Mucosa of stomach (tissue), 1 donor: ENCODE measurements around the gene C2CD2.

ENCODE experiments used
- H3K27me3 ChIP-seq: one replicate; pipeline ENCODE4 v1.7.0; 2013; ENCODE audit warnings: mild to moderate bottlenecking, low read length; ENCODE audit not compliant: control insufficient read depth, insufficient read depth
- H3K36me3 ChIP-seq: one replicate; pipeline ENCODE4 v1.7.0; 2013; ENCODE audit warnings: low read length; ENCODE audit not compliant: control insufficient read depth, insufficient read depth
- H3K4me1 ChIP-seq: one replicate; pipeline ENCODE4 v1.7.0; 2013; ENCODE audit warnings: mild to moderate bottlenecking, low read length; ENCODE audit not compliant: control insufficient read depth, insufficient read depth
- H3K4me3 ChIP-seq: one replicate; pipeline ENCODE4 v1.7.0; 2013; ENCODE audit warnings: low read length
- H3K9ac ChIP-seq: one replicate; pipeline ENCODE4 v1.7.0; 2013; ENCODE audit warnings: mild to moderate bottlenecking, low read length, moderate library complexity
- H3K9me3 ChIP-seq: one replicate; pipeline ENCODE4 v1.7.0; 2013; ENCODE audit warnings: mild to moderate bottlenecking, low read length, moderate library complexity; ENCODE audit not compliant: control insufficient read depth
- donor health status: Pancreatic carcinoma.

The C2CD2 gene

DNA sequence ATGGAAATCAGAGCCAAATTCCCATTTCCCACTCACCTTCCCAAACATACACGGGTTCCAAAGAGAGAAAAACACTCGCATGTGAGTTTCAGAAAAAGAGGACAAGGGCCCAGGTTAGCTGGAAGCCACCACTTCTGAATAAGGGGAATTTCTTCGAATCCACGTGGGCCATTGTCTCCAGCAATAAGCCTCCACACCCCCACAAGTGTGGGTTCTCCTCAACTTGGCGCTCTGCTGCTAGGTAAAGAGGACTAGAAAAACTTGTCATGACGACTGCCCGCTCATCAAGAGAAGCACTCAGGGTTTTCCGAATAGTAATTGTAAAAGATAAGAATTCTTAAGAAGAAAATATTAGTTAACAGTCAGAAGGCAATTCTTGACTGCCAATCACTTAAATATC, 105.3 kb downstream of the C2CD2 start:
- no peak overlapping the region for H3K9ac ChIP-seq
- peaks cover 5% of the 10 kb centered on the region for H3K4me1 ChIP-seq
- H3K27me3 ChIP-seq: no peaks in the 10 kb centered on the region
- H3K4me3 ChIP-seq: no peak overlapping the region
- no peaks in the 10 kb centered on the region for H3K36me3 ChIP-seq
- H3K9me3 ChIP-seq: no peaks in the 10 kb centered on the region

DNA sequence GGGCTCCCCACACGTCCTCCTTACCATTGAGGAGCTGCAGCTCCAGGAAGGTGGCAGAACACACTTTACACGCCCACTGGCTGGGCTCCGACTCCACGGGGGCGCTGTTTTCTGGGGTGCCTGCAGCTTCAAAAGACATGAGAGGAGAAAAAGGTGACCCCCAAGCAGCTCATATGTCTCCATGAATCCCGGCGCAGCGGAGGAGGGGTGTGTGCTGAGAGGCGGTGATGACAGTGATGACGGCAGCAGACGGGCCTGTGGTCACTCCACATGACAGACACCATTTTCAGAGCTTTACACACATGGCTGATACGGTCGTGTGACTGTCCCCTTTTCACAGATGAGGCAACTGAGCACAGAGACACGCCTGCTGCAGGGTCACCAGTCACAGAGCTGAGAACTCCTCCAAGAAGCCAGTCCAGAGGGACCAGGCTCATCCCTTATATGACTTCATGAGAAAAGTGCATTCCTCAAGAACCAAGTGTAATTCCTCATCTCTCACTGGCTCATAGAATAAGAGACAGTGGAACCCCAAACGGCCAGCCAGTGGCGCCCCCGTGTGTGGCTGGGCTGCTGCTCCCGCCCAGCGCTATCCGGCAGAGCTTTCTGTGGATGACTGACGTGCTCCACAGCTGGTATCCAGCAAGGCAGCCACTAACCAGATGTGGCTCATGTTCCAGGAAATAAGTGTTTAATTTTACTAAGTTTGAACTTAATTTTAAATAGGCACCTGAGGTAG, 106.6 kb downstream of the C2CD2 start:
- Histone ChIP-seq H3K4me1 (peaks cover 5% of the 10 kb centered on the region), H3K36me3 (no peaks in the 10 kb centered on the region), H3K4me3 (no peak overlapping the region), H3K9ac (no peak overlapping the region), H3K9me3 (no peaks in the 10 kb centered on the region), H3K27me3 (no peaks in the 10 kb centered on the region)

GRCh38 chr21:41846536-41846935, 107.3 kb downstream of the C2CD2 start:
- H3K4me3 ChIP-seq: no peak overlapping the region
- no peaks in the 10 kb centered on the region for H3K27me3 ChIP-seq
- H3K9ac ChIP-seq: no peak overlapping the region
- H3K36me3 ChIP-seq: no peaks in the 10 kb centered on the region
- H3K9me3 ChIP-seq: no peaks in the 10 kb centered on the region
- peaks cover 5% of the 10 kb centered on the region for H3K4me1 ChIP-seq

DNA sequence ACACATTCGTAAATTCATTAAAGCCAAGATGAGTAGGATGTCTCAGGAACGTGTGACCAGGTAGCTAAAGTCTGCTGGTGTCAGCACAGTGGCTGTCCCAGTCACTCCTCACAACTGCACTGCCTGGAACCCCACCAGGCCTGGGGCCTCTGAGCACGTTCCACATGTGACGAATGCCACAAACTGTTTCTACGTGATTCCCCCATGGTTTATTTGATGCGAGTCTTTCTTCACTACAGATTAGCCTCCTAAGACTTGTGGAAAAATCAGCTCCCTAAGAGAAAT, 107.8 kb downstream of the C2CD2 start:
- Histone ChIP-seq H3K9me3 (no peaks in the 10 kb centered on the region), H3K9ac (no peak overlapping the region), H3K36me3 (no peaks in the 10 kb centered on the region), H3K4me3 (no peak overlapping the region), H3K27me3 (no peaks in the 10 kb centered on the region), H3K4me1 (peaks cover 5% of the 10 kb centered on the region)

GRCh38 chr21:41845310-41846032, 108.3 kb downstream of the C2CD2 start:
- Histone ChIP-seq H3K4me3 (no peak overlapping the region), H3K9me3 (no peaks in the 10 kb centered on the region), H3K4me1 (peaks cover 5% of the 10 kb centered on the region), H3K27me3 (no peaks in the 10 kb centered on the region), H3K36me3 (no peaks in the 10 kb centered on the region), H3K9ac (no peak overlapping the region)

GRCh38 chr21:41843584-41843983, 110.2 kb downstream of the C2CD2 start:
- no peaks in the 10 kb centered on the region for H3K4me1 ChIP-seq
- H3K9me3 ChIP-seq: no peaks in the 10 kb centered on the region
- no peaks in the 10 kb centered on the region for H3K36me3 ChIP-seq
- no peak overlapping the region for H3K9ac ChIP-seq
- no peak overlapping the region for H3K4me3 ChIP-seq
- H3K27me3 ChIP-seq: no peaks in the 10 kb centered on the region

DNA sequence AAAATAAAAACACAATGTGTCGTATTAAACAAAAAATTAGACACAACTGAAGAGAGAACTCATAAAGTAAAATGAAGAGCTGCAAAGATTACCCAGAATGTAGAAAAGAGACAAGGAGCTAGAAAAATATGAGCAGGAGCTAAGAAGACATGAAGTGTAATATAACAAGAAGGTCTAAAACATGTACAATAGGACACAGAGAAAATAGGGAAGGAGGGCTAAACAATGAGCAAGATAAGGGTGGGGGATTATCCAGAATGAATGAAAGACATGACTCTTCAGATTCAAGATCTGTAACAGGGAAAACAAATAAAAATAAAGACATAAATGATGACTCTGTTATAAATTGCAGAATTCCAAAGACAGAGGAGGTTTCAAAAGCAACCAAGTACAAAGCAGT, 112.9 kb downstream of the C2CD2 start:
- Histone ChIP-seq H3K36me3 (no peaks in the 10 kb centered on the region), H3K27me3 (no peaks in the 10 kb centered on the region), H3K9me3 (no peaks in the 10 kb centered on the region), H3K9ac (no peak overlapping the region), H3K4me3 (no peak overlapping the region), H3K4me1 (no peaks in the 10 kb centered on the region)

GRCh38 chr21:41839387-41840000, 114.3 kb downstream of the C2CD2 start:
- H3K9ac ChIP-seq: no peak overlapping the region
- H3K9me3 ChIP-seq: no peaks in the 10 kb centered on the region
- H3K4me1 ChIP-seq: no peaks in the 10 kb centered on the region
- no peaks in the 10 kb centered on the region for H3K36me3 ChIP-seq
- no peaks in the 10 kb centered on the region for H3K27me3 ChIP-seq
- H3K4me3 ChIP-seq: no peak overlapping the region

DNA sequence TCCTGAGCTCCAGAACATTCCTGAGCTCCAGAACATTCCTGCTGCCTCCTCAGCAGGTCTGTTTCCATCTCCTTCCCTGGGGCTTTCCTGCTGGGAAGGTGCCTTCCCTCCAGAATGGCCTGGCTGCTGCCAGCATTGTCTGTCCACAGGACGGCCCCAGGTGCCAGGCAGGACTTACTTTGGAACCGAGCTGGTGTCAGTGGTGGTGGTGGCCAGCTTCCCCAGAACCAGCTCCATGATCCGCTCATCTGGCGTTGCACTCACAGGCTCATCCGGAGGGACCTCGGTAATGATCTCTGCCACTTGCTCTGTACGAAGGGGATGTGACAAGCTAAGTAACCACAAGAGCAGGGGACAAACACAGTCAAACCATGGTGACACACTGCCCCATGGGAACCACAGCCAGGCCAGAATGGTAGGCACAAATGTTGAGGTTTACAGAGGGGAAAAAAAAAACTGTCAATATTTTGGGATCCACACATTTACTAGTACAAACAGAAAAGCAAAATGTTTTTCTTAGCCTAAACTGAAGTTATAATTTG, 116.0 kb downstream of the C2CD2 start:
- H3K36me3 ChIP-seq: no peaks in the 10 kb centered on the region
- H3K9me3 ChIP-seq: no peaks in the 10 kb centered on the region
- H3K27me3 ChIP-seq: no peaks in the 10 kb centered on the region
- H3K4me1 ChIP-seq: no peaks in the 10 kb centered on the region
- H3K4me3 ChIP-seq: no peak overlapping the region
- no peak overlapping the region for H3K9ac ChIP-seq

GRCh38 chr21:41836166-41837015, 117.4 kb downstream of the C2CD2 start:
- H3K27me3 ChIP-seq: no peaks in the 10 kb centered on the region
- no peaks in the 10 kb centered on the region for H3K36me3 ChIP-seq
- no peak overlapping the region for H3K9ac ChIP-seq
- no peaks in the 10 kb centered on the region for H3K4me1 ChIP-seq
- no peak overlapping the region for H3K4me3 ChIP-seq
- no peaks in the 10 kb centered on the region for H3K9me3 ChIP-seq

DNA sequence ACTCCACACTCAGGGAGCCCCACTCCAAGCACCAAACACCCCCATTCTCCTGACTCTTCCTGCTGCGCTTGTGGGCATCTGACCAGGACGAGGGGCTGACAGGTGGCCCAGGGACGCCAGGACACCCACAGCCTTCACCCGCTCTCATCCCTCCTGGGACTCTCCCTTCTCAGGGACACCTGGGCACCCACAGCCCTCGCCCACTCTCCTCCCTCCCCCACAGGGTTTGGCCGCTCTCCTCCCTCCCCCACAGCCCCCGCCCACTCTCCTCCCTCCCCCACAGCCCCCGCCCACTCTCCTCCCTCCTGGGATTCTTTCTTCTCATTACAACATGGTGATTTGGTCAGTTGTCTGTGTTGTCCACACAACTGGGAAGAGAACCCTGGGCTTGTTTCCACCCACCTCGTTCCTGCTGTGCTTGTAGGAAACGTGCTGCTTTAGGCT, 118.1 kb downstream of the C2CD2 start:
- Histone ChIP-seq H3K4me1 (no peaks in the 10 kb centered on the region), H3K4me3 (no peak overlapping the region), H3K9me3 (no peaks in the 10 kb centered on the region), H3K9ac (no peak overlapping the region), H3K27me3 (no peaks in the 10 kb centered on the region), H3K36me3 (no peaks in the 10 kb centered on the region)
